H9 (cell line): ENCODE data around the gene SPDEF. TPM values are rescaled to one million over a fixed set of nuclear protein-coding genes. Genes with fewer than 3 reads are reported as not detected.
A peak's percentile ranks its signal among the peaks of the same experiment; 100 is the strongest.

Source experiments
- DNase-seq: peaks from one replicate; pipeline ENCODE4 v3.0.0-alpha.2; 2017
- H2AFZ ChIP-seq: one replicate; pipeline ENCODE4 v1.6.1; 2013; ENCODE audit warnings: mild to moderate bottlenecking, low read length, control low read depth, moderate library complexity
- H2AK5ac ChIP-seq: 2 replicates; pipeline ENCODE4 v1.6.1; 2013; ENCODE audit warnings: low read length, control low read depth, mixed read lengths; ENCODE audit not compliant: insufficient read length
- H2BK120ac ChIP-seq: one replicate; pipeline ENCODE4 v1.6.1; 2013; ENCODE audit warnings: low read depth, mild to moderate bottlenecking, low read length, control low read depth, inconsistent platforms; ENCODE audit not compliant: poor library complexity, severe bottlenecking
- H2BK12ac ChIP-seq: 2 replicates; pipeline ENCODE4 v1.6.1; 2013; ENCODE audit warnings: low read length, control low read depth, mixed read lengths, low read depth; ENCODE audit not compliant: insufficient read length
- H2BK15ac ChIP-seq: 2 replicates; pipeline ENCODE4 v1.6.1; 2013; ENCODE audit warnings: low read depth, low read length, control low read depth
- H2BK20ac ChIP-seq: one replicate; pipeline ENCODE4 v1.6.1; 2013; ENCODE audit warnings: low read depth, mild to moderate bottlenecking, low read length, control low read depth, inconsistent platforms; ENCODE audit not compliant: poor library complexity, severe bottlenecking
- H2BK5ac ChIP-seq: 2 replicates; pipeline ENCODE4 v1.6.1; 2013; ENCODE audit warnings: low read length, control low read depth, mixed read lengths; ENCODE audit not compliant: insufficient read length
- H3K14ac ChIP-seq: 2 replicates; pipeline ENCODE4 v1.6.1; 2013; ENCODE audit warnings: low read length, control low read depth; ENCODE audit not compliant: insufficient read depth
- H3K18ac ChIP-seq: 2 replicates; pipeline ENCODE4 v1.6.1; 2013; ENCODE audit warnings: low read depth, mild to moderate bottlenecking, mixed read lengths, low read length, control low read depth; ENCODE audit not compliant: insufficient read length
- H3K23ac ChIP-seq: 2 replicates; pipeline ENCODE4 v1.6.1; 2013; ENCODE audit warnings: low read length, control low read depth, mixed read lengths, low read depth; ENCODE audit not compliant: insufficient read length
- H3K23me2 ChIP-seq: 2 replicates; pipeline ENCODE4 v1.6.1; 2013; ENCODE audit warnings: low read depth, mild to moderate bottlenecking, mixed read lengths, low read length, control low read depth; ENCODE audit not compliant: insufficient read length, poor library complexity, severe bottlenecking
- H3K27ac ChIP-seq: 2 replicates; pipeline ENCODE4 v1.5.1; 2013; ENCODE audit warnings: low read length, control low read depth, mixed read lengths, low read depth; ENCODE audit not compliant: insufficient read length
- H3K27me3 ChIP-seq: 2 replicates; pipeline ENCODE4 v1.6.1; 2013; ENCODE audit warnings: low read length, control low read depth, inconsistent platforms; ENCODE audit not compliant: insufficient read depth
- H3K4ac ChIP-seq: 2 replicates; pipeline ENCODE4 v1.6.1; 2013; ENCODE audit warnings: low read depth, mild to moderate bottlenecking, control low read depth, inconsistent platforms, low read length, moderate library complexity
- H3K4me1 ChIP-seq: 2 replicates; pipeline ENCODE4 v1.6.1; 2013; ENCODE audit warnings: low read length, control low read depth, inconsistent platforms; ENCODE audit not compliant: insufficient read depth
- H3K4me2 ChIP-seq: 2 replicates; pipeline ENCODE4 v1.6.1; 2013; ENCODE audit warnings: low read length, control low read depth, mixed read lengths; ENCODE audit not compliant: insufficient read length, insufficient read depth
- H3K56ac ChIP-seq: 2 replicates; pipeline ENCODE4 v1.6.1; 2013; ENCODE audit warnings: low read depth, mild to moderate bottlenecking, mixed read lengths, low read length, control low read depth; ENCODE audit not compliant: insufficient read length
- H3K79me1 ChIP-seq: 2 replicates; pipeline ENCODE4 v1.6.1; 2013; ENCODE audit warnings: low read depth, mild to moderate bottlenecking, moderate library complexity, low read length, control low read depth, inconsistent platforms; ENCODE audit not compliant: insufficient read depth, poor library complexity, severe bottlenecking
- H3K79me2 ChIP-seq: 2 replicates; pipeline ENCODE4 v1.6.1; 2013; ENCODE audit warnings: low read length, control low read depth, inconsistent platforms; ENCODE audit not compliant: insufficient read depth
- H3K9ac ChIP-seq: 2 replicates; pipeline ENCODE4 v1.6.1; 2013; ENCODE audit warnings: low read length, control low read depth, mixed read lengths; ENCODE audit not compliant: insufficient read length; ENCODE audit errors: extremely low read depth
- H3K9me3 ChIP-seq: one replicate; pipeline ENCODE4 v1.6.1; 2013; ENCODE audit warnings: low read depth, low read length, inconsistent platforms; ENCODE audit not compliant: control insufficient read depth
- H3T11ph ChIP-seq: one replicate; pipeline ENCODE4 v1.6.1; 2013; ENCODE audit warnings: mild to moderate bottlenecking, low read length, control low read depth, inconsistent platforms
- H4K20me1 ChIP-seq: one replicate; pipeline ENCODE4 v1.6.1; 2013; ENCODE audit not compliant: control insufficient read depth, insufficient read length, insufficient read depth
- H4K5ac ChIP-seq: 2 replicates; pipeline ENCODE4 v1.6.1; 2013; ENCODE audit warnings: low read depth, mild to moderate bottlenecking, mixed read lengths, low read length, control low read depth; ENCODE audit not compliant: insufficient read length
- H4K8ac ChIP-seq: replicated peaks from 2 replicates; pipeline ENCODE4 v1.6.1; 2013; ENCODE audit warnings: low read length, control low read depth, mixed read lengths, low read depth; ENCODE audit not compliant: insufficient read length
- H4K91ac ChIP-seq: 2 replicates; pipeline ENCODE4 v1.6.1; 2013; ENCODE audit warnings: low read depth, mild to moderate bottlenecking, moderate library complexity, mixed read lengths, low read length, control low read depth; ENCODE audit not compliant: insufficient read length
- H3K27ac Mint-ChIP-seq, 3 experiments: 2 replicates in 2 of 3; 3 replicates in 1 of 3; pipeline ENCODE4 v1.8.0; 2020 to 2021; ENCODE audit warnings: mixed read lengths in 3 of 3, mild to moderate bottlenecking in 1 of 3, moderate library complexity in 1 of 3
- H3K27me3 Mint-ChIP-seq: 2 replicates; pipeline ENCODE4 v1.8.0; 2021; ENCODE audit warnings: low read depth, mild to moderate bottlenecking, moderate library complexity, mixed read lengths
- H3K36me3 Mint-ChIP-seq, 3 experiments: 2 replicates in 2 of 3; 3 replicates in 1 of 3; pipeline ENCODE4 v1.8.0; 2020 to 2021; ENCODE audit warnings: low read depth in 3 of 3, mixed read lengths in 3 of 3; ENCODE audit not compliant: insufficient read depth in 1 of 3
- H3K4me1 Mint-ChIP-seq, 2 experiments: 2 replicates each; pipeline ENCODE4 v1.8.0; 2020; ENCODE audit warnings: mixed read lengths in 2 of 2
- H3K4me3 Mint-ChIP-seq, 2 experiments: 2 replicates in 1 of 2; 3 replicates in 1 of 2; pipeline ENCODE4 v1.8.0; 2020 to 2021; ENCODE audit warnings: mild to moderate bottlenecking in 2 of 2, mixed read lengths in 2 of 2, moderate library complexity in 1 of 2
- H3K9me3 Mint-ChIP-seq, 2 experiments: 2 replicates in 1 of 2; 3 replicates in 1 of 2; pipeline ENCODE4 v1.8.0; 2020; ENCODE audit warnings: mild to moderate bottlenecking in 2 of 2, mixed read lengths in 2 of 2, moderate library complexity in 1 of 2
- CTCF ChIP-seq: fragments of 200-600 bp; sonication (generic); conservative IDR thresholded peaks from 3 replicates; pipeline ENCODE4 v1.8.0; 2021; ENCODE audit warnings: antibody characterized with exemption, mild to moderate bottlenecking
- WGBS: extraction: QIAGEN DNeasy Blood & Tissue Kit; methylation state at CpG from one replicate; pipeline ENCODE4 v1.1.7; 2013; ENCODE audit warnings: missing lambda C conversion rate, low lambda C conversion rate, mixed read lengths; ENCODE audit not compliant: insufficient read length; ENCODE audit errors: extremely low coverage; 5-methylcytosine and 5-hydroxymethylcytosine counted together
- total RNA-seq: library from RNA; stranded (reverse); gene quantifications from 2 replicates; pipeline ENCODE4 v1.2.1, GENCODE V29; 2021

The SPDEF gene
- total RNA-seq, 1 experiment from 2014 or later = 0.15 TPM

GRCh38 chr6:34497411-34497810 lies 58.7 kb downstream of the SPDEF start:
- Histone ChIP-seq H4K8ac (no peak overlapping the region), H3K56ac (no peak overlapping the region), H3K4me2 (no peak overlapping the region), H3K23me2 (no peaks in the 10 kb centered on the region), H2BK5ac (no peak overlapping the region), H3K27me3 (no peaks in the 10 kb centered on the region), H3K18ac (no peak overlapping the region), H4K20me1 (no peaks in the 10 kb centered on the region), H3K23ac (no peak overlapping the region), H4K91ac (no peak overlapping the region), H2BK15ac (no peak overlapping the region), H3K14ac (no peak overlapping the region), H3K9ac (no peak overlapping the region), H4K5ac (no peak overlapping the region), H3K4me1 (no peaks in the 10 kb centered on the region), H2BK20ac (no peak overlapping the region), H3K79me1 (no peaks in the 10 kb centered on the region), H3K4ac (no peak overlapping the region), H3K27ac (no peak overlapping the region), H2AFZ (no peak overlapping the region), H3K9me3 (no peaks in the 10 kb centered on the region), H2BK12ac (no peak overlapping the region), H3K79me2 (no peaks in the 10 kb centered on the region), H3T11ph (no peak overlapping the region), H2AK5ac (no peak overlapping the region), H2BK120ac (no peak overlapping the region)
- Mint-ChIP-seq H3K4me1 (peaks cover 0 to 2% of the 10 kb centered on the region in 2 experiments; a peak in 1 of 4 replicates), H3K4me3 (no peak overlapping the region), H3K27me3 (no peaks in the 10 kb centered on the region), H3K27ac (peak overlapping the region in 2 of 3 experiments; percentile 1 to 19; a peak in 1 of 7 replicates), H3K36me3 (peaks cover 2 to 9% (median 4%) of the 10 kb centered on the region in 3 experiments; a peak in 4 of 7 replicates), H3K9me3 (peaks cover 25% of the 10 kb centered on the region in 2 experiments)
- WGBS = no CpG with 5 or more reads among the region's 10 CpGs
- no peak for TF ChIP-seq CTCF
- DNase-seq = no peak
